ENCODE measurements around the gene PDGFA. TPM values are rescaled to one million over a fixed set of nuclear protein-coding genes. Genes with fewer than 3 reads are reported as not detected.

Gene PDGFA
- total RNA-seq, 1 donor from 2014 or later = 0.85 TPM

- H3K36me3 Mint-ChIP-seq (ENCODE audit: low read depth, unreplicated experiment) = peaks cover 14% of the 10 kb centered on the region
- TF ChIP-seq, protein P1, sequence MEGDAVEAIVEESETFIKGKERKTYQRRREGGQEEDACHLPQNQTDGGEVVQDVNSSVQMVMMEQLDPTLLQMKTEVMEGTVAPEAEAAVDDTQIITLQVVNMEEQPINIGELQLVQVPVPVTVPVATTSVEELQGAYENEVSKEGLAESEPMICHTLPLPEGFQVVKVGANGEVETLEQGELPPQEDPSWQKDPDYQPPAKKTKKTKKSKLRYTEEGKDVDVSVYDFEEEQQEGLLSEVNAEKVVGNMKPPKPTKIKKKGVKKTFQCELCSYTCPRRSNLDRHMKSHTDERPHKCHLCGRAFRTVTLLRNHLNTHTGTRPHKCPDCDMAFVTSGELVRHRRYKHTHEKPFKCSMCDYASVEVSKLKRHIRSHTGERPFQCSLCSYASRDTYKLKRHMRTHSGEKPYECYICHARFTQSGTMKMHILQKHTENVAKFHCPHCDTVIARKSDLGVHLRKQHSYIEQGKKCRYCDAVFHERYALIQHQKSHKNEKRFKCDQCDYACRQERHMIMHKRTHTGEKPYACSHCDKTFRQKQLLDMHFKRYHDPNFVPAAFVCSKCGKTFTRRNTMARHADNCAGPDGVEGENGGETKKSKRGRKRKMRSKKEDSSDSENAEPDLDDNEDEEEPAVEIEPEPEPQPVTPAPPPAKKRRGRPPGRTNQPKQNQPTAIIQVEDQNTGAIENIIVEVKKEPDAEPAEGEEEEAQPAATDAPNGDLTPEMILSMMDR (IDR thresholded peaks at IDR 0.05; ENCODE audit: unreplicated experiment) = no peak
- H3K27me3 Mint-ChIP-seq (ENCODE audit: unreplicated experiment) = peaks cover 19% of the 10 kb centered on the region
- H3K4me1 Mint-ChIP-seq (ENCODE audit: unreplicated experiment) = peaks cover 18% of the 10 kb centered on the region
- H3K9me3 Mint-ChIP-seq (ENCODE audit: unreplicated experiment) = no peaks in the 10 kb centered on the region
- no peak for DNase-seq (ENCODE audit: low spot score)
- H3K27ac Mint-ChIP-seq (ENCODE audit: unreplicated experiment) = no peak overlapping the region
- no peak overlapping the region for H3K4me3 Mint-ChIP-seq (ENCODE audit: unreplicated experiment)
Observed at GRCh38 chr7:471191-471865, 48.3 kb downstream of the PDGFA start.

- Mint-ChIP-seq H3K4me3 (ENCODE audit: unreplicated experiment) (no peak overlapping the region), H3K27me3 (ENCODE audit: unreplicated experiment) (peaks cover 18% of the 10 kb centered on the region), H3K27ac (ENCODE audit: unreplicated experiment) (no peak overlapping the region), H3K9me3 (ENCODE audit: unreplicated experiment) (no peaks in the 10 kb centered on the region), H3K36me3 (ENCODE audit: low read depth, unreplicated experiment) (peaks cover 14% of the 10 kb centered on the region), H3K4me1 (ENCODE audit: unreplicated experiment) (peaks cover 18% of the 10 kb centered on the region)
- DNase-seq (ENCODE audit: low spot score) = no peak
- TF ChIP-seq, protein P1 (IDR thresholded peaks at IDR 0.05; ENCODE audit: unreplicated experiment) = no peak
Observed at GRCh38 chr7:469563-469961, 50.1 kb downstream of the PDGFA start.

DNA sequence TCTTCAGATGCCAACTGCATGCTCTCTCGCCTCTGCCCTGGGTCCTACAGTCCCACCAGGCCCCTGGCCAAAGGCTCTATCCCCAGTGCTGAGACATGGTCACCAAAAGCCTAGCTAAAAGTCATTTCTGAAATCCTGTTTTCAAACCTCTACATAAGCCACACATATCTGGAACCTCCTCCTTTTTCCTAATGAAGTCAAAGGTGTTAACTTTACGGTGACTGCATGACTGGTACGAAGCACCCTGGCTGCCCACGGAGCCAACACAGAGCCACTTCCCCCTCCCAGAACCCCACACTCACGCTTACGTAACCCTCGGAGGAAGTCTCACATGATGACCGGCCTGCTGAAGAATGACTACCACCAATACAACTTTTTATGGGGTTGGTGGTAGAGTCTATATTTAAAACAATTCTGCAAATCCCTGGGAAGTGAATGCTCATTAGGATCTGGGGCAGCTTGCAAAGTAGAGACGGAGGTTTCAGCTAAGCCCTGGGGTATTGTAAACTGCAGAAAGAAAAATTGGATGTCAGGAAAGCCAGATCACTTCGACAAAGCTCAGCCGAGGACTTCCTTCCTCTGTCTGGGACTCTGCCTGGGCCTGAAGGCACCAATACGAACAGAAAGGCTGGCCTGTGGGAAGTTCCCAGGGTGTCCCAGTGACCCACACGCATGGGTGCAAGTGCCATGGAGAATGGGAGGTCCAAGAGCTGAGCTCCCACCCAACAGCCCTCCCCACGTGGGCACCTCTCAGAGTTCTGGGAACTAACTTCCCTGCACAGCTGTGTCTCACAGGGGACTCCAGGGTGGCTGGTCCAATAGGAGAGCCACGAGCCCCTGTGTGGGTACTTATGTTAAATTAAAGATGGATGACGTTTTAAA is 50.7 kb downstream of the PDGFA start:
- Mint-ChIP-seq H3K36me3 (ENCODE audit: low read depth, unreplicated experiment) (peaks cover 14% of the 10 kb centered on the region), H3K27ac (ENCODE audit: unreplicated experiment) (no peak overlapping the region), H3K9me3 (ENCODE audit: unreplicated experiment) (no peaks in the 10 kb centered on the region), H3K4me3 (ENCODE audit: unreplicated experiment) (peak overlapping the region; percentile 19), H3K4me1 (ENCODE audit: unreplicated experiment) (peaks cover 14% of the 10 kb centered on the region), H3K27me3 (ENCODE audit: unreplicated experiment) (peaks cover 17% of the 10 kb centered on the region)
- DNase-seq (ENCODE audit: low spot score) = no peak
- TF ChIP-seq, protein P1 (IDR thresholded peaks at IDR 0.05; ENCODE audit: unreplicated experiment) = no peak

- Mint-ChIP-seq H3K27ac (ENCODE audit: unreplicated experiment) (peak overlapping the region; percentile 57), H3K4me1 (ENCODE audit: unreplicated experiment) (peaks cover 14% of the 10 kb centered on the region)
Observed at GRCh38 chr7:467856-468545, 51.6 kb downstream of the PDGFA start.

More at GRCh38 chr7:467856-468545, 51.6 kb downstream of the PDGFA start:
- Mint-ChIP-seq H3K4me3 (ENCODE audit: unreplicated experiment) (peak overlapping the region; percentile 13), H3K27me3 (ENCODE audit: unreplicated experiment) (peaks cover 16% of the 10 kb centered on the region), H3K36me3 (ENCODE audit: low read depth, unreplicated experiment) (peaks cover 14% of the 10 kb centered on the region), H3K9me3 (ENCODE audit: unreplicated experiment) (no peaks in the 10 kb centered on the region)
- DNase-seq (ENCODE audit: low spot score) = no peak
- TF ChIP-seq, protein P1 (IDR thresholded peaks at IDR 0.05; ENCODE audit: unreplicated experiment) = no peak

Measured in endothelial cell (in vitro differentiated cells).